BJ (cell line): ENCODE data around the gene TWSG1. TPM values are rescaled to one million over a fixed set of nuclear protein-coding genes. Genes with fewer than 3 reads are reported as not detected.

Experiments used
- CTCF ChIA-PET: fragments of 350-600 bp; formaldehyde crosslinking; extraction: SDS; loops from one replicate; lab custom pipeline; 2021; ENCODE audit warnings: antibody characterized with exemption, inconsistent platforms; lab: Yijun Ruan, JAX
- POLR2A ChIA-PET: fragments of 300-600 bp; sonication (Branson Sonifier 250); formaldehyde crosslinking; extraction: SDS; loops from one replicate; lab custom pipeline; 2021; ENCODE audit warnings: antibody characterized with exemption; lab: Charles Lee
- DNase-seq: peaks from one replicate; pipeline ENCODE4 v3.0.0-alpha.2; 2011; ENCODE audit warnings: low read depth
- H3K27me3 ChIP-seq: 2 replicates; pipeline ENCODE4 v1.6.0; 2011; ENCODE audit warnings: low read length; ENCODE audit not compliant: control insufficient read depth, insufficient read depth
- H3K36me3 ChIP-seq: 2 replicates; pipeline ENCODE4 v1.5.1; 2011; ENCODE audit warnings: low read length; ENCODE audit not compliant: control insufficient read depth, insufficient read depth
- H3K4me3 ChIP-seq: 2 replicates; pipeline ENCODE4 v1.5.1; 2011; ENCODE audit warnings: low read depth, mild to moderate bottlenecking, control low read depth, low read length
- CTCF ChIP-seq: IDR thresholded peaks from 2 replicates; pipeline ENCODE4 v1.5.1; 2011; ENCODE audit warnings: low read depth, mild to moderate bottlenecking, control low read depth, inconsistent platforms, low read length, moderate library complexity; ENCODE audit not compliant: insufficient read depth
- polyA plus RNA-seq: library from polyadenylated mRNA; depleted of rRNA; stranded (reverse); fragments of >200 nt; gene quantifications from 2 replicates; pipeline ENCODE4 v1.2.3, GENCODE V29; 2011

Gene TWSG1
- polyA plus RNA-seq, 1 experiment = 127 TPM

- peak; percentile 44 for DNase-seq
- TF ChIP-seq CTCF = no peak
- Histone ChIP-seq H3K36me3 (no peaks in the 10 kb centered on the region), H3K4me3 (no peak overlapping the region), H3K27me3 (no peaks in the 10 kb centered on the region)
- ChIA-PET POLR2A (no interaction called here), CTCF (interaction anchor here (0.6 to 0.9 kb wide), 5 partner anchors 9 to 199 kb away, joined by 3 to 4 read pairs (median 3); partner anchors contain the start of gene TWSG1)
These were observed 15.2 kb upstream of the TWSG1 start for GRCh38 chr18:9319333-9319732.

- H3K27me3 ChIP-seq = no peaks in the 10 kb centered on the region
- no peak overlapping the region for H3K4me3 ChIP-seq
- ChIA-PET CTCF (interaction anchor here (0.8 kb wide), 1 partner anchor 13 kb away, joined by 4 read pairs; the partner anchor contains the start of gene TWSG1), POLR2A (no interaction called here)
- no peak for TF ChIP-seq CTCF
- DNase-seq = no peak
- H3K36me3 ChIP-seq = no peaks in the 10 kb centered on the region
These were observed 13.5 kb upstream of the TWSG1 start for GRCh38 chr18:9321017-9321452.

GRCh38 chr18:9321736-9322135 lies 12.8 kb upstream of the TWSG1 start:
- CTCF ChIA-PET = interaction anchor here (0.9 kb wide), 1 partner anchor 668 kb away, joined by 3 read pairs; no protein-coding TSS in a partner anchor
- Histone ChIP-seq H3K4me3 (no peak overlapping the region), H3K27me3 (no peaks in the 10 kb centered on the region), H3K36me3 (no peaks in the 10 kb centered on the region)
- POLR2A ChIA-PET = no interaction called here
- DNase-seq = no peak
- TF ChIP-seq CTCF = no peak

GRCh38 chr18:9322744-9323143 lies 11.8 kb upstream of the TWSG1 start:
- H3K27me3 ChIP-seq = no peaks in the 10 kb centered on the region
- no peak for TF ChIP-seq CTCF
- DNase-seq = no peak
- CTCF ChIA-PET = interaction anchor here (1.6 kb wide), 1 partner anchor 11 kb away, joined by 5 read pairs; the partner anchor contains the start of gene TWSG1
- H3K36me3 ChIP-seq = no peaks in the 10 kb centered on the region
- H3K4me3 ChIP-seq = no peak overlapping the region
- POLR2A ChIA-PET = no interaction called here

GRCh38 chr18:9323750-9324445 lies 10.7 kb upstream of the TWSG1 start:
- CTCF ChIA-PET = interaction anchor here (0.6 to 1.8 kb wide), 3 partner anchors 10 to 222 kb away, joined by 3 to 5 read pairs (median 4); partner anchors contain the start of gene TWSG1
- no peak for TF ChIP-seq CTCF
- H3K4me3 ChIP-seq = no peak overlapping the region
- no peaks in the 10 kb centered on the region for H3K36me3 ChIP-seq
- H3K27me3 ChIP-seq = no peaks in the 10 kb centered on the region
- POLR2A ChIA-PET = no interaction called here
- DNase-seq = peak; percentile 44
